ENCODE results near the gene MECP2. TPM values are rescaled to one million over a fixed set of nuclear protein-coding genes. Genes with fewer than 3 reads are reported as not detected.

The MECP2 gene
- total RNA-seq, 4 donors from 2014 or later, result 47.7 to 93.3 (median 61.1) TPM

GRCh38 chrX:154048398-154048797 lies 49.1 kb downstream of the MECP2 start:
- peaks cover 40 to 56% of the 10 kb centered on the region in 2 donors for H3K4me1 ChIP-seq
- no peaks in the 10 kb centered on the region for H3K9me3 ChIP-seq
- intact Hi-C loops (cut with DNase I), result no loop called here
- H3K36me3 ChIP-seq, result no peaks in the 10 kb centered on the region
- H3K4me3 ChIP-seq (replicated peaks in 1 of 3), result no peak overlapping the region
- no peak for TF ChIP-seq CTCF (IDR thresholded peaks at IDR 0.05)
- no peak for TF ChIP-seq POLR2A (IDR thresholded peaks at IDR 0.05)
- H3K27ac ChIP-seq, result no peak overlapping the region
- no peak for DNase-seq
- WGBS, 2 donors, result 94 to 98% methylated on average over 3 to 4 of the region's 11 CpGs
- no peaks in the 10 kb centered on the region for H3K27me3 ChIP-seq

- Histone ChIP-seq H3K9me3 (no peaks in the 10 kb centered on the region), H3K4me3 (replicated peaks in 1 of 3) (no peak overlapping the region), H3K27me3 (no peaks in the 10 kb centered on the region), H3K36me3 (no peaks in the 10 kb centered on the region), H3K4me1 (peaks cover 42 to 65% of the 10 kb centered on the region in 2 donors), H3K27ac (peak overlapping the region; percentile 21 to 35 (median 29))
- no peak for DNase-seq
- WGBS, 2 donors, result 46% methylated on average over 4 of the region's 4 CpGs
- TF ChIP-seq CTCF (IDR thresholded peaks at IDR 0.05), result no peak
- intact Hi-C loops (cut with DNase I), result no loop called here
These were observed 50.4 kb downstream of the MECP2 start for GRCh38 chrX:154046940-154047610.

- intact Hi-C loops (cut with DNase I), result no loop called here
- Histone ChIP-seq H3K27me3 (no peaks in the 10 kb centered on the region), H3K4me1 (peaks cover 48 to 70% of the 10 kb centered on the region in 2 donors), H3K4me3 (replicated peaks in 1 of 3) (no peak overlapping the region), H3K27ac (peak overlapping the region; percentile 36 to 57 (median 49)), H3K9me3 (no peaks in the 10 kb centered on the region), H3K36me3 (no peaks in the 10 kb centered on the region)
- 7 to 14% methylated on average over 10 of the region's 10 CpGs for WGBS, 2 donors
- DNase-seq, result peak; percentile 44 to 54
- TF ChIP-seq POLR2A (IDR thresholded peaks at IDR 0.05), result no peak
- TF ChIP-seq CTCF (IDR thresholded peaks at IDR 0.05), result peak in 1 of 6 experiments; percentile 13
These were observed 51.3 kb downstream of the MECP2 start for GRCh38 chrX:154046031-154046781.

- Histone ChIP-seq H3K4me1 (peaks cover 35 to 63% of the 10 kb centered on the region in 2 donors), H3K4me3 (replicated peaks in 1 of 3) (no peak overlapping the region), H3K27me3 (no peaks in the 10 kb centered on the region), H3K27ac (no peak overlapping the region), H3K36me3 (no peaks in the 10 kb centered on the region), H3K9me3 (no peaks in the 10 kb centered on the region)
- DNase-seq, result no peak
- intact Hi-C loops (cut with DNase I), result no loop called here
- 92% methylated on average over 6 of the region's 6 CpGs for WGBS, 2 donors
- TF ChIP-seq CTCF (IDR thresholded peaks at IDR 0.05) (no peak), POLR2A (IDR thresholded peaks at IDR 0.05) (no peak)
These were observed 53.4 kb downstream of the MECP2 start for GRCh38 chrX:154044091-154044490.

All from thyroid gland (tissue), 4 donors.